Panc1 (cell line): ENCODE results near the gene MAPT. TPM values are rescaled to one million over a fixed set of nuclear protein-coding genes. Genes with fewer than 3 reads are reported as not detected.
"Not testable (repeated sequence)": the region's sequence is repeated elsewhere in the genome, so short reads cannot be mapped to it uniquely, and the experiment has no call there.

Source experiments
- ATAC-seq: fragments of 200-7000 bp; cut with Tn5 transposase; 2 replicates; pipeline ENCODE4 v1.9.1; 2020; ENCODE audit warnings: mild to moderate bottlenecking, moderate library complexity
- BruUV-seq: library from RNA; stranded (reverse); fragments of 400-500 nt; replicated peaks from 2 replicates; lab custom pipeline; 2021; lab: Mats Ljungman, UMichigan
- CTCF ChIA-PET: fragments of 300-600 bp; sonication (Branson Sonifier 250); formaldehyde crosslinking; loops from one replicate; lab custom pipeline; 2022; ENCODE audit warnings: antibody characterized with exemption; lab: Charles Lee
- POLR2A ChIA-PET: fragments of 300-600 bp; sonication (Branson Sonifier 250); formaldehyde crosslinking; loops from one replicate; lab custom pipeline; 2022; ENCODE audit warnings: antibody characterized with exemption; lab: Charles Lee
- DNase-seq: peaks from one replicate; pipeline ENCODE4 v3.0.0-alpha.2; 2010; ENCODE audit warnings: low read depth, low spot score
- H3K27ac ChIP-seq: 2 replicates; pipeline ENCODE4 v1.5.1; 2011; ENCODE audit warnings: mild to moderate bottlenecking, low read length, inconsistent platforms
- H3K27me3 ChIP-seq: fragments of 200-500 bp; sonication (Bioruptor generic); 2 replicates; pipeline ENCODE4 v1.6.0; 2014; ENCODE audit warnings: low read length, inconsistent platforms; ENCODE audit not compliant: control insufficient read depth, insufficient read depth
- H3K36me3 ChIP-seq: fragments of 200-500 bp; sonication (Bioruptor generic); 2 replicates; pipeline ENCODE4 v1.5.1; 2014; ENCODE audit warnings: inconsistent platforms, mild to moderate bottlenecking, low read length, moderate library complexity; ENCODE audit not compliant: control insufficient read depth, insufficient read depth
- H3K4me1 ChIP-seq: 2 replicates; pipeline ENCODE4 v1.5.1; 2011; ENCODE audit warnings: inconsistent platforms, mild to moderate bottlenecking, low read length, moderate library complexity; ENCODE audit not compliant: control insufficient read depth, insufficient read depth
- H3K4me3 ChIP-seq, 2 experiments: 2 replicates each; pipeline ENCODE4 v1.5.1; 2011 to 2012; ENCODE audit warnings: low read depth in 2 of 2, low read length in 2 of 2, mild to moderate bottlenecking in 2 of 2, inconsistent platforms in 1 of 2, moderate library complexity in 1 of 2
- H3K9me3 ChIP-seq: fragments of 200-500 bp; sonication (Bioruptor generic); 2 replicates; pipeline ENCODE4 v1.5.1; 2014; ENCODE audit warnings: low read depth, mild to moderate bottlenecking, inconsistent platforms, low read length, moderate library complexity; ENCODE audit not compliant: control insufficient read depth, insufficient read depth
- CTCF ChIP-seq: fragments of 450-650 bp; IDR thresholded peaks from 2 replicates; pipeline ENCODE4 v1.5.1; 2017; ENCODE audit warnings: mild to moderate bottlenecking
- POLR2AphosphoS5 ChIP-seq: IDR thresholded peaks from 2 replicates; pipeline ENCODE4 v1.6.1; 2012; ENCODE audit warnings: mild to moderate bottlenecking, low read depth, low read length, moderate library complexity
- REST ChIP-seq, 2 experiments: IDR thresholded peaks; 2 replicates each; pipeline ENCODE4 v1.6.1; 2011 to 2012; ENCODE audit warnings: low read depth in 2 of 2, control low read depth in 1 of 2, low read length in 1 of 2, mild to moderate bottlenecking in 1 of 2, moderate library complexity in 1 of 2; ENCODE audit not compliant: insufficient read depth in 1 of 2
- SIN3A ChIP-seq: IDR thresholded peaks from 2 replicates; pipeline ENCODE4 v1.6.1; 2012; ENCODE audit warnings: low read depth, mild to moderate bottlenecking, low read length, moderate library complexity, borderline replicate concordance; ENCODE audit not compliant: insufficient read depth
- TCF7L2 ChIP-seq: IDR thresholded peaks from 2 replicates; pipeline ENCODE4 v1.6.1; 2011; ENCODE audit warnings: mild to moderate bottlenecking, low read depth, low read length, inconsistent platforms
- in situ Hi-C: cut with HindIII; loops from 2 replicates; pipeline ENCODE4 v1.10.0; 2016; ENCODE audit warnings: low sequenced_read_pairs, low pct_unique_long_range_greater_than_20kb
- intact Hi-C: fragments of 100-400 bp; cut with micrococcal nuclease; formaldehyde crosslinking; loops from one replicate; pipeline ENCODE4 v1.10.0; 2022; ENCODE audit not compliant: unreplicated experiment
- total RNA-seq: library from RNA; stranded (reverse); gene quantifications from one replicate; pipeline ENCODE4 v1.2.1, GENCODE V29; 2021; ENCODE audit not compliant: unreplicated experiment

The MAPT gene
- total RNA-seq, 1 experiment from 2014 or later, result 0.59 TPM

DNA sequence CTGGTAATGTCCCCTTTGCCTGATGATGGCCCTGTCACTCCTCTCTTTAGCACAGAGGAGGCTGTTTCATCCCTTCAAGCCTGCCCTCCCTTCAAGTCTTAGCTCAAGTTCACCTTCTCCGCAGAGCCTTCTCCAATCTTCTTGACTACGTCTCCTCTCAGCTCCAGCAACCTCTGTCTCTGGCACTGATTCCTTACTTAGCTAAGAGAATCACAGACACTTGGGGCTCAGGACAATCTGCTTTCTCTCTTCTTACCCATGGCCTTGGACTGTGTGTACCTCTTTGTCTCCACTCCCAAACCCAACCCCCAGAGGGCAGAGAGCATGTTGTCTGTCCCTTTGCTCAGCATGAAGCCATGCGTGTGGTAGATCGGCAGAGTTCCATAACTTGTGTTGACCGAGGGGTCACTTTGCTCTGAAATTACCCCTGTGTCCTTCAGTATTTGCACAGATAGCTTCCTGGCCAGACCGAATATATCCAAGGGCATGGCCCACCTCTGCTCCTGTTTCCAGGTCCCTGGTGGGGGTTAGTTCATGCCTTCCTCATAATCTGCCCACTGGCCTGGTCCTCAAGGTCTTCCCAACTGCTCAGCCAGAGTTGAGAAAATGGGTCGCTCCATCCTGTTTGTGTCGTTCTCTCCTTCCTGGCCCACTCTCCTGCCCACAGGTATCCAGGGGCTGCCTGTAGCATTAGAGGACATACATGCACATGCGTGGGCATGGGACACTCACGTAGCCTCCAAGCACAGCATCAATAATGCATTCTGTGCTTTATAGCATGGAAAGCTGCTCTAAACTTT is 41.6 kb downstream of the MAPT start:
- no peak for ATAC-seq
- H3K27me3 ChIP-seq, result no peaks in the 10 kb centered on the region
- no peaks in the 10 kb centered on the region for H3K4me1 ChIP-seq
- H3K4me3 ChIP-seq, result no peak overlapping the region
- no peaks in the 10 kb centered on the region for H3K9me3 ChIP-seq
- BruUV-seq, result no TSS peak
- CTCF ChIA-PET, result no interaction called here
- in situ Hi-C loops, result no loop called here
- no peak overlapping the region for H3K27ac ChIP-seq
- TF ChIP-seq TCF7L2 (no peak), CTCF (no peak), SIN3A (no peak), POLR2AphosphoS5 (no peak), REST (IDR thresholded peaks at IDR 0.05; ENCODE audit: insufficient read depth in 1 of 2, low read depth in 2 of 2, low read length in 1 of 2) (no peak)
- no peak for DNase-seq
- POLR2A ChIA-PET, result no interaction called here
- H3K36me3 ChIP-seq, result no peaks in the 10 kb centered on the region
- intact Hi-C loops, result no loop called here

DNA sequence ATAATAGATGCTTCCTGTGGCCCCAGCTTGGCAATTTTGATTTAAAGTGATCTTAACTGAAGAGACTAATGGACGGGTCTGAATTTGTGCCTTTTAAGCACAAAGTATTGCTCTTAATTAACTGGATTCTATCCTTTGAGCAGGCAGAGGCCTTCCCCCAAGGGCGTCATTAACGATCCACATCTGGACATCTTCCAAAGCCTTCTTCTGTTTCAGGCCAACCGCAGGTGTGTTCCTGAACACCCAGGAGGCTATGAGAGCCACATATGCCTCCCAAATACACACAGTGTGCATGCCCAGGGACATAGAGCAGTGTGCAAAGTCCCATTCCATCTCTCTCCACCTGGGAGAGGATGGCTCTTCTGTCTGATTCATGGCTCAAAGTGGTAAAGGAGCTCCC is 42.3 kb downstream of the MAPT start:
- Histone ChIP-seq H3K4me3 (no peak overlapping the region), H3K4me1 (no peaks in the 10 kb centered on the region), H3K27ac (no peak overlapping the region), H3K27me3 (no peaks in the 10 kb centered on the region), H3K36me3 (no peaks in the 10 kb centered on the region), H3K9me3 (no peaks in the 10 kb centered on the region)
- DNase-seq (no peak), ATAC-seq (no peak)
- ChIA-PET POLR2A (no interaction called here), CTCF (no interaction called here)
- intact Hi-C loops (no loop called here), in situ Hi-C loops (no loop called here)
- BruUV-seq, result no TSS peak
- TF ChIP-seq CTCF (no peak), POLR2AphosphoS5 (no peak), SIN3A (no peak), REST (IDR thresholded peaks at IDR 0.05; ENCODE audit: insufficient read depth in 1 of 2, low read depth in 2 of 2, low read length in 1 of 2) (no peak), TCF7L2 (no peak)

DNA sequence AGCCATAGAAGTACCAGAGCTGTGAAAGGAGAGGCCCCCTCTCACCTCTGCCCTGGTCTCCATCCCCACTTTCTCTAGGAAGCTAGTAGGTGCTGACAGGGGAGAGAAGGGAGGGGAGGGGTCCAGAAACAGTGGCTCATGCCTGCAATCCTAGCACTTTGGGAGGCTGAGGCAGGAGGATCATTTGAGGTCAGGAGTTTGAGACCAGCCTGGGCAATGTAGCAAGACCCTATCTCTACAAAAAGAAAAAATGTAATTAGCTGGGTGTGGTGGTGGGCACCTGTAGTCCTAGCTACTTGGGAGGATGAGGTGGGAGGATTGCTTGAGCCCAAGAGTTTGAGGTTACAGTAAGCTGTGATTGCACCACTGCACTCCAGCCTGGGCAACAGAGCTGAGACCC is 42.8 kb downstream of the MAPT start:
- BruUV-seq, in situ Hi-C loops, POLR2A ChIA-PET: not testable (repeated sequence)

More for the DNA sequence above, 42.8 kb downstream of the MAPT start:
- H3K9me3 ChIP-seq, H3K4me3 ChIP-seq, ATAC-seq, H3K27me3 ChIP-seq, DNase-seq, CTCF ChIA-PET, H3K36me3 ChIP-seq, H3K4me1 ChIP-seq, intact Hi-C loops, H3K27ac ChIP-seq: not testable (repeated sequence)
